K562 (cell line): ENCODE data around the gene ENTREP1.

Source experiments
- CEBPB ChIP-seq: fragments of 450-650 bp; IDR thresholded peaks from 2 replicates; pipeline ENCODE4 v1.6.1; 2016; ENCODE audit warnings: missing genetic modification characterization, missing compliant biosample characterization
- EZH2 ChIP-seq: IDR thresholded peaks from 2 replicates; pipeline ENCODE4 v1.6.1; 2012; ENCODE audit warnings: low read depth, mild to moderate bottlenecking, inconsistent platforms, low read length, borderline replicate concordance
- ILK ChIP-seq: fragments of 450-650 bp; IDR thresholded peaks from 2 replicates; pipeline ENCODE4 v1.6.1; 2016; ENCODE audit warnings: missing genetic modification characterization, low read depth, mild to moderate bottlenecking, missing compliant biosample characterization, moderate library complexity, borderline replicate concordance
- POLR2A ChIP-seq: fragments of 450-650 bp; conservative IDR thresholded peaks from 2 replicates; pipeline ENCODE4 v1.6.1; 2016
- POLR2AphosphoS5 ChIP-seq: IDR thresholded peaks from 2 replicates; pipeline ENCODE4 v1.6.1; 2011; ENCODE audit warnings: mild to moderate bottlenecking, low read depth, low read length, moderate library complexity; ENCODE audit not compliant: control insufficient read depth, insufficient read depth
- RBBP5 ChIP-seq: fragments of 200-600 bp; sonication (generic); IDR thresholded peaks from 2 replicates; pipeline ENCODE4 v1.6.1; 2012; ENCODE audit warnings: borderline replicate concordance, mild to moderate bottlenecking, low read length, control low read depth, inconsistent platforms; ENCODE audit not compliant: insufficient read depth, poor library complexity, severe bottlenecking
- TCF7 ChIP-seq: sonication (generic); IDR thresholded peaks from 2 replicates; pipeline ENCODE4 v1.6.1; 2016; ENCODE audit warnings: antibody characterized with exemption, borderline replicate concordance
- TF ChIP-seq, protein P1 (sequence below), 3 experiments: IDR thresholded peaks in 2 of 3; conservative IDR thresholded peaks in 1 of 3; 2 replicates each; pipeline ENCODE4 v1.5.1; 2011 to 2012; ENCODE audit warnings: low read length in 3 of 3, mild to moderate bottlenecking in 3 of 3, control low read depth in 2 of 3, improper control_type of control experiment in 1 of 3, inconsistent platforms in 1 of 3, low read depth in 1 of 3, mixed read lengths in 1 of 3, moderate library complexity in 1 of 3; ENCODE audit not compliant: insufficient read depth in 2 of 3

GRCh38 chr9:69347607-69348006, 22.6 kb downstream of the ENTREP1 start:
- TF ChIP-seq POLR2AphosphoS5 (no peak), RBBP5 (no peak), ILK (tag) (no peak), EZH2 (no peak), POLR2A (no peak), TCF7 (no peak), CEBPB (tag) (no peak)
- TF ChIP-seq, protein P1, sequence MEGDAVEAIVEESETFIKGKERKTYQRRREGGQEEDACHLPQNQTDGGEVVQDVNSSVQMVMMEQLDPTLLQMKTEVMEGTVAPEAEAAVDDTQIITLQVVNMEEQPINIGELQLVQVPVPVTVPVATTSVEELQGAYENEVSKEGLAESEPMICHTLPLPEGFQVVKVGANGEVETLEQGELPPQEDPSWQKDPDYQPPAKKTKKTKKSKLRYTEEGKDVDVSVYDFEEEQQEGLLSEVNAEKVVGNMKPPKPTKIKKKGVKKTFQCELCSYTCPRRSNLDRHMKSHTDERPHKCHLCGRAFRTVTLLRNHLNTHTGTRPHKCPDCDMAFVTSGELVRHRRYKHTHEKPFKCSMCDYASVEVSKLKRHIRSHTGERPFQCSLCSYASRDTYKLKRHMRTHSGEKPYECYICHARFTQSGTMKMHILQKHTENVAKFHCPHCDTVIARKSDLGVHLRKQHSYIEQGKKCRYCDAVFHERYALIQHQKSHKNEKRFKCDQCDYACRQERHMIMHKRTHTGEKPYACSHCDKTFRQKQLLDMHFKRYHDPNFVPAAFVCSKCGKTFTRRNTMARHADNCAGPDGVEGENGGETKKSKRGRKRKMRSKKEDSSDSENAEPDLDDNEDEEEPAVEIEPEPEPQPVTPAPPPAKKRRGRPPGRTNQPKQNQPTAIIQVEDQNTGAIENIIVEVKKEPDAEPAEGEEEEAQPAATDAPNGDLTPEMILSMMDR (IDR thresholded peaks at IDR 0.05 in 2 of 3, conservative IDR thresholded peaks at IDR 0.05 in 1 of 3; ENCODE audit: insufficient read depth in 2 of 3, low read depth in 1 of 3, low read length in 3 of 3): no peak
